GM18520 (cell line): Measurements from ENCODE around the gene PSORS1C2.

Source experiments
- ATAC-seq: cut with Tn5 transposase; IDR thresholded peaks from one replicate; pipeline ENCODE4 v1.9.1; 2021; ENCODE audit not compliant: unreplicated experiment

Gene PSORS1C2

GRCh38 chr6:31114970-31115849 lies 23.7 kb downstream of the PSORS1C2 start:
- no peak for ATAC-seq

GRCh38 chr6:31114541-31114878 lies 24.4 kb downstream of the PSORS1C2 start, which contains the start of gene PSORS1C1:
TSS of gene PSORS1C1 (plus strand) at chr6:31114800. CDS start at chr6:31129633, 14,833 bp downstream.
- no peak for ATAC-seq

DNA sequence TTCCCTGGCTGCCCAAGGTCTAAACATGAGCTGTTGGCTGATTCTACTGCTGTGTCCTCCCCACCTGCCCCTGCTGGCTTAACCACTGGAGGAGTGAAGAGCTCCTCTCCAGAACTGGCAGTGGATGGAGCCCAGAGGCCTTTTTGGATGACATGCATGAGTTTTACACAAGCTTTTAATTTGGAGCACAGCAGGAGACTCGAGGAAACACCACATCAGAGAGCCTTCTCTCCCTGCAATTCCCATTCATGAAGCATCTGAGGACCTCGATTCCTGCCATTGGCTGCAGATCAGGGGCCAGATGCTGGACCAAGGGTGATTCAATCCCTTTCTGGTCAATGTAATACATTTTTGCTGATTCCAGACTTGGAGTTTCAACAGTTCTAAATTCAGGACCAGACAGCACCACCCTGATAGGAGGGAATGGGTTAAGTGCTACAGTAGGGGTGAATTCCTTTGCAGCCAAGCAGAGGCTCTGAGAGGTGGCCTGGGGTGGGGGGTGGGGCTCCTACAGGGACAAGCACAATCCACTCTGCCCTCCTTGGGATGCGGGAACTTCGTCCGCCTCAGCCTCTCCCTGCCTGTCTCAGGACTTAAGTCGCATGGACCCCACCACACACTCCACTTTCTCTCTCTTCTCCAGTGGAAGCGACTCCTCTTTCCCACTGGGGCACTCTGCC lies 24.9 kb downstream of the PSORS1C2 start:
- ATAC-seq = no peak

DNA sequence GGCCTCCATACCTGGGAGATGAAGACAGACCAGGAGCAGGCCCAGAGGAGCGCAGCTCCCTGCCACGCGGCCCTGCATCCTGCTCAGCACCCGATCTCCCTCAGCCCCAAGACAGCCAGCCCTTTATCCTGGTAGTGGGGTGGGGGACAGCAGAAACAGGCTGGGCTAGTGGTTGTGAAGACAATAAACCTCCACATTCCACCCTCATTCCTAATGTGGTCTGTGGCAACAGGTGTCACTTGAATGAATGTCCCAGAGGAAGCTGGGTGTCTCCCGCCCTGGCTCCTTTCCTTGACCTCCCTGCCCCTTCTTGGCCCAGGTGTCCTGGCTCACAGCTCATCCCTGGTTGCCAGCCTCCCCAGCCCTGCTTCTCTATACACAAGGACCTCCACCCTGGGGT lies 26.4 kb downstream of the PSORS1C2 start, which contains the start of gene C6orf15:
C6orf15 (minus strand) TSS at position 98 of the 400 bp plus-strand sequence; CDS start at position 78, 20 bp downstream.
- no peak for ATAC-seq

- ATAC-seq = no peak
Measured at GRCh38 chr6:31111712-31112111, 27.2 kb downstream of the PSORS1C2 start.

DNA sequence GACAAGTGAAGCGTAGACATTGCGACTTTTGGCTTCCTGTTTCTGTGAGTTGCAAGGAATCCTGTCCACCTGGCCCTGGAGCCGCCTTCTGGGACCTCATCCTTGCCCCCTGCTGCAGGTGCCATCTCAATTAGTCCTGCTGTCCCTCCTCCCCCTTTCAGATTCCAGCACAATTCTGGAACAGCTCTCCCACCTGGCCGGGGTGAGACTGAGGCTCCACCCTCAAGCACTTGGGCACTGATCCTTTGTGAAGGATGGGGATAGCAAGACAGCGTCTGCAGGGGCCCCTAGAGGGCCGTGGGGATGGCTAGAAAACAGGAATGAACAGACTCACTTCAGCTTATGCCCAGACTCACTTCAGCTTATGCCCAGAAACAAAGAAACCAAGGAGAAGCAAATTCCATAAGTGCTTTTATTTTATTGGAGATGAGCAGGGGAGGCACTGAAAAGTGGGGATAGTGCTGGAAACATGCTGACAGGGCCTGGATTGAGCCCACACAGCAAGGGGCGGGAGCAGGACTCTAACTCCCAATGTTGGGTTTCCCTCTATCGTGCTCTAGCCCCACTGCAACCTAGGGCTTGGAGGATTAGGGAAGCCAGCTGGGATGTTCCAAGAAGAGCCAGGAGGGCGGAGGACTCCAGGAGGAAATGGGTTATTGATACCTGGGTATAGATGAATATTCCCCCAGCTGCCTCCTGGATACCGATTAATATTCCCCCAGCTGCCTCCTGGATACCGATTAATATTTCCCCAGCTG lies 27.9 kb downstream of the PSORS1C2 start:
- ATAC-seq = no peak

DNA sequence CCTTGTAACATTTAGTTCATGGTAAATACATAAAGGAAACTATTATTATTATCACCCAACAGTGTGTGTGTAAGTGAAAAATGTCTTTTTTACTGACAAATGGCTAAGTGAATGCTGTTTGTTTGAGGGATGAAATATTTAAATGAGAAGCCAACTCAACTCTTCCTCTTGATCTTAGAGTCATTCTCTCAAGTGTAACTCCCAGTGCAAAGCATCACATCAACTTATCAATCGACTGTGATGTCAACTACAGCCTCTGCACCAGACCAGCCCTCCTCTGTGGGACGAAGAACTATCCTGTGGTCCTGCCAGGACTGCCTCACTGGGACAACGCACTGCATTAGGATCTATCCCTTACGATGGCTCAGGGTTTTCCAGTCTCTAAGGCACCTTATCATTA lies 31.8 kb downstream of the PSORS1C2 start:
- ATAC-seq = no peak

DNA sequence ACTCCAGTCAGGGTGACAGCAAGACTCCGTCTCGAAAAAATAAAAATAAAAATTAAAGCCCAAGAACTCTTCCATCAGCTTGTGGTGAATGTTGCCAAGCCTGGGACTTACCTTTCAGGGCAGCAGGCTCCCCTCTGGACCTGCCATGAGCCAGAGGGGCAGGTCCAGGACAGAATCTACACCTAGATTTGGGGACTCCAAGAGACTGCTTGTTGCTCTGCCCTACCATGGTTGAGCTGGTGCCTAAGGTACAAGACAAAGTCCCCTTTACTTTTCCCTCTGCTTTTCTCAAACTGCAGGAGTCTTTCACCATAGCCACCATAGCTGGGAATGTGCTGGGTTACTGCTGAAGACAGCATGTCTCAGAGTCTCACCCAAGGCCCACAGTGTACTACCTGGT lies 35.7 kb downstream of the PSORS1C2 start:
- ATAC-seq = no peak

DNA sequence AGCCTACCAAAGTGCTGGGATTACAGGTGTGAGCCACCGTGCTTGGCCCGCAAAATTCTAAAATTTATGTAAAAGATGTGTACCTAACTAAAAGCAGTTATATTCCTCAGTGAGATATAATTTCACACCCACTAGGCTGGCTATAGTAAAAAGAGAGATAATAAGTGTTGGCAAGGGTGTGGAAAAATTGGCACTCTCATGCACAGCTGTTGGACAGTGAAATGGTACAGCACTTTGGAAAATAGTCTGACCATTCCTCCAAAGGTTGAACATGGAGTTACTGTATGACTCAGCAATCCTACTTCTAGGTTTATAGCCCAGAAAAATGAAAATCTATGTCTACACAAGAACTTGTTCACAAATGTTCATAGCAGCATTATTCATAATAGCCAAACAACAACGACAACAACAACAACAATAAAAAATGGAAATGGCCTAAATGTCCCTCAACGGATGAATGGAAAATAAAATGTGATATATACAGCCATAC lies 40.4 kb downstream of the PSORS1C2 start:
- no peak for ATAC-seq

GRCh38 chr6:31096656-31097055 lies 42.2 kb downstream of the PSORS1C2 start:
- ATAC-seq = no peak

- no peak for ATAC-seq
Measured at GRCh38 chr6:31096215-31096614, 42.7 kb downstream of the PSORS1C2 start.

DNA sequence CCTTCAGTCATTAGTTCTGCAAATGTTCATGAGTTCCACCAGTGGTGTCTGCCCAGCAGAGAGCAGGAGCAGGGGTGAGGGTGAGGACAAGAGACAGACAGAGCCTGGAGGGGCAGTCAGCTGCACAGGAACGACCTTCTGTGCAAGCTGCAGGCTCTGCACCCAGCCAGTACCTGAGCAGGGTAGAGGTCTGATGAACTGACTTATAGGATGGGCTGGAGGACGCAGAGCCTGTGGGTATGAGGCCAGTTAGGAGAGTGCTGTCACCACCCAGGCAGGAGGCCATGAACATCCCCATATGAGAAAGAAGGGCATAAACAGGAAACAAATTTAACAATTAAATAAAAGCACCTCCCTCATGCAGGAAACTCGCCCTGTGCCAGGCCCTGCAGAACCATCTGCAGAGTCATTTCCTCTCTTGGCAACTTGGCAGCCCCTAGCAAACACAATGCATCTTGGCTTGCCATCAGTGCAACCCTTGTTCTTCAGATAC lies 44.4 kb downstream of the PSORS1C2 start:
- ATAC-seq = no peak

- ATAC-seq = no peak
Measured at GRCh38 chr6:31092769-31093505, 45.9 kb downstream of the PSORS1C2 start.

DNA sequence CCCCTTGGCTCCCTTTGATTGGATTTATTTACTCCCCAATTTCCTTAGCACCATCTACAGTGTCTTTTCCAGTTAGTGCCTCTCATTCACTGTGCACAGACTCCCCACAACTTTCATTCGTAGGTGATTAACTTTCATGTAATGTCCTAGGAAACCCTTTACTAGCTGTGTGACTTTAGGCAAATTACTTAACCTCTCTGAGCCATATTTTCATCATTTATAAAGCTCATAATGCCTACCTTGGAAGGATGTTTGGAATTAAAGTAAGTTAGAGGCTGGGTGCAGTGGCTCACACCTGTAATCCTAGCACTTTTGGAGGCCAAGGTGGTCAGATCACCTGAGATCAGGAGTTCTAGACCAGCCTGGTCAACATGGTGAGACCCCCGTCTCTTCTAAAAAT lies 46.6 kb downstream of the PSORS1C2 start:
- no peak for ATAC-seq

DNA sequence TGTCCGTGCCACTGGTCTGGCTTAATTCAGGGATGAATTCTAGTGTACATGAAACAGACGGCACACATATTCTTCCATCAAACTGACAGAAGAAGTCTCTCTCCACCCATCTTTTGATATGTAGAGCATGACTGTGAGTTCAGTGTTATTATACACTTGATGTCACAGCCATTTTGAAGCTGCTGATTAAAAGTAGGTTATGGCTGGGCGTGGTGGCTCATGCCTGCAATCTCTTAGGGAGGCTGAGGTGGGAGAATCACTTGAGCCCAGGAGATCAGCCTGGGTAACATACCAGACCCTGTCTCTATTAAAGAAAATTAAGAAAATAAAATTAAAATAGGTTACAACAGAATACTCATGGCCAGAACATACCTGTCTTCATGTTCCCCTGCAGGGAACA lies 47.2 kb downstream of the PSORS1C2 start:
- ATAC-seq = no peak

- no peak for ATAC-seq
Measured at GRCh38 chr6:31090973-31091364, 47.9 kb downstream of the PSORS1C2 start.

DNA sequence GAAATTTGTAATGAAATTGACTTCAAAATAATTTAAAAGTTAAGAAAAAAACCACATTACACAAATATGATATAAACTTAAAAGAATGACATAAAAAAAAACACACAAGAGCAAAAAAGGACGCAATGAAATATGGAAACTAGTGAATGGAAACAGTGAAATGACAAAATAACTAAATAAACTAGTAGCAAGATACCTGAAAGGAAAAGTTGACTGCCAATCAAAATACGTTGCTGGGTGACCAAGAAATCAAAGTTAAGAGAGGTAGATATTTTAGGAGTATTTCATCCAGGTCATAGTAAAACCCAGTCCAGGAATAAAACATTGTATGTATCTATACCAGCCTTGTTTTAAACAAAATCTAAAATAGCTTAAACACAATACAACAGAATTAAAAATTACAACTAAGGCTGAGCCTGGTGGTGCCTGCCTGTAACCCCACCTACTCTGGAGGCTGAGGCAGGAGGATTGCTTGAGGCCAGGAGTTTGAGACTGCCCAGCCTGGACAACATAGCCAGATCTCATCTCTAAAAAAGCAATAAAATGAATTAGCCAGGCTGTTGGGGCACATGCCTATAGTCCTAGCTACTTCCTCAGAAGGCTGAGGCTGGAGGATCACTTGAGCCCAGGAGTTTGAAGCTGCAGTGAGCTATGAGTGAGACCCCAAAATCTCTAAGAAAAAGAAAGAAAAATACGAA lies 48.4 kb downstream of the PSORS1C2 start:
- ATAC-seq = no peak
